Trophoblast cell (in vitro differentiated cells and primary cell): Measurements from ENCODE around the gene TCHHL1.
A peak's percentile ranks its signal among the peaks of the same experiment; 100 is the strongest.

Experiments used
- DNase-seq, 2 donors: peaks; one replicate each; pipeline ENCODE4 v3.0.0-alpha.2; 2016
- H2AFZ ChIP-seq: 2 replicates; pipeline ENCODE4 v1.6.1; 2013; ENCODE audit warnings: low read length, moderate library complexity, mild to moderate bottlenecking; ENCODE audit not compliant: insufficient read depth, poor library complexity
- H2AK5ac ChIP-seq: 2 replicates; pipeline ENCODE4 v1.6.1; 2013; ENCODE audit warnings: mild to moderate bottlenecking, low read length
- H2BK120ac ChIP-seq: 2 replicates; pipeline ENCODE4 v1.6.1; 2013; ENCODE audit warnings: low read length, mild to moderate bottlenecking, moderate library complexity; ENCODE audit not compliant: insufficient read depth, poor library complexity
- H2BK12ac ChIP-seq: 2 replicates; pipeline ENCODE4 v1.6.1; 2013; ENCODE audit warnings: mild to moderate bottlenecking, low read length, moderate library complexity
- H2BK5ac ChIP-seq: 2 replicates; pipeline ENCODE4 v1.6.1; 2013; ENCODE audit warnings: low read length, low read depth, moderate library complexity, mild to moderate bottlenecking; ENCODE audit not compliant: poor library complexity
- H3K14ac ChIP-seq: 2 replicates; pipeline ENCODE4 v1.6.1; 2013; ENCODE audit warnings: mild to moderate bottlenecking, low read length
- H3K18ac ChIP-seq: 2 replicates; pipeline ENCODE4 v1.6.1; 2013; ENCODE audit warnings: mild to moderate bottlenecking, low read length
- H3K23ac ChIP-seq: 2 replicates; pipeline ENCODE4 v1.6.1; 2013; ENCODE audit warnings: low read length
- H3K27ac ChIP-seq: 2 replicates; pipeline ENCODE4 v1.5.1; 2013; ENCODE audit warnings: low read depth, mild to moderate bottlenecking, inconsistent platforms, low read length, moderate library complexity
- H3K27me3 ChIP-seq: 2 replicates; pipeline ENCODE4 v1.6.1; 2013; ENCODE audit warnings: inconsistent platforms, mild to moderate bottlenecking, low read length, moderate library complexity; ENCODE audit not compliant: insufficient read depth
- H3K36me3 ChIP-seq, 2 experiments: 1 replicate in 1 of 2; 2 replicates in 1 of 2; pipeline ENCODE4 v1.6.1; 2013; ENCODE audit warnings: low read length in 2 of 2, mild to moderate bottlenecking in 2 of 2, moderate library complexity in 1 of 2; ENCODE audit not compliant: insufficient read depth in 2 of 2, control insufficient read depth in 1 of 2
- H3K4ac ChIP-seq: 2 replicates; pipeline ENCODE4 v1.6.1; 2013; ENCODE audit warnings: low read depth, mild to moderate bottlenecking, low read length, moderate library complexity
- H3K4me1 ChIP-seq, 2 experiments: 1 replicate in 1 of 2; 2 replicates in 1 of 2; pipeline ENCODE4 v1.6.1; 2013; ENCODE audit warnings: low read length in 2 of 2, mild to moderate bottlenecking in 2 of 2, moderate library complexity in 1 of 2; ENCODE audit not compliant: insufficient read depth in 2 of 2, control insufficient read depth in 1 of 2
- H3K4me2 ChIP-seq: 2 replicates; pipeline ENCODE4 v1.6.1; 2013; ENCODE audit warnings: inconsistent platforms, mild to moderate bottlenecking, low read length, moderate library complexity
- H3K4me3 ChIP-seq: 2 replicates; pipeline ENCODE4 v1.5.1; 2013; ENCODE audit warnings: mild to moderate bottlenecking, low read depth, low read length, inconsistent platforms
- H3K79me1 ChIP-seq: one replicate; pipeline ENCODE4 v1.6.1; 2013; ENCODE audit warnings: low read length
- H3K79me2 ChIP-seq: 2 replicates; pipeline ENCODE4 v1.6.1; 2013; ENCODE audit warnings: low read length, mild to moderate bottlenecking; ENCODE audit not compliant: control insufficient read depth, insufficient read depth, poor library complexity
- H3K9ac ChIP-seq: 2 replicates; pipeline ENCODE4 v1.6.1; 2013; ENCODE audit warnings: mild to moderate bottlenecking, low read length
- H3K9me3 ChIP-seq: 2 replicates; pipeline ENCODE4 v1.6.1; 2013; ENCODE audit warnings: low read depth, mild to moderate bottlenecking, control low read depth, inconsistent platforms, low read length; ENCODE audit not compliant: insufficient read depth
- H4K12ac ChIP-seq: 2 replicates; pipeline ENCODE4 v1.6.1; 2013; ENCODE audit warnings: low read depth, mild to moderate bottlenecking, low read length, moderate library complexity
- H4K8ac ChIP-seq: 2 replicates; pipeline ENCODE4 v1.6.1; 2013; ENCODE audit warnings: low read depth, mild to moderate bottlenecking, low read length, moderate library complexity
- H4K91ac ChIP-seq: one replicate; pipeline ENCODE4 v1.6.1; 2013; ENCODE audit warnings: low read depth, mild to moderate bottlenecking, low read length, moderate library complexity
- WGBS: extraction: QIAGEN DNeasy Blood & Tissue Kit; methylation state at CpG from one replicate; pipeline ENCODE4 v1.1.7; 2013; ENCODE audit warnings: missing lambda C conversion rate; ENCODE audit not compliant: insufficient read length, insufficient coverage; ENCODE audit errors: extremely low coverage; 5-methylcytosine and 5-hydroxymethylcytosine counted together

The TCHHL1 gene

GRCh38 chr1:152053375-152053774 is 35.5 kb downstream of the TCHHL1 start:
- Histone ChIP-seq H4K91ac (no peak overlapping the region), H2BK12ac (no peak overlapping the region), H3K9ac (no peak overlapping the region), H3K23ac (no peak overlapping the region), H2AK5ac (no peak overlapping the region), H3K14ac (no peak overlapping the region), H3K27me3 (no peaks in the 10 kb centered on the region), H4K12ac (no peak overlapping the region), H3K4me2 (no peak overlapping the region), H2BK5ac (no peak overlapping the region), H2BK120ac (no peak overlapping the region), H3K79me1 (peaks cover 5% of the 10 kb centered on the region), H2AFZ (no peak overlapping the region), H3K4me3 (no peak overlapping the region), H4K8ac (no peak overlapping the region), H3K36me3 (no peaks in the 10 kb centered on the region), H3K4ac (no peak overlapping the region), H3K18ac (no peak overlapping the region), H3K27ac (no peak overlapping the region), H3K9me3 (no peaks in the 10 kb centered on the region), H3K4me1 (peaks cover 0 to 9% of the 10 kb centered on the region in 2 experiments), H3K79me2 (no peaks in the 10 kb centered on the region)
- WGBS = no CpG with 5 or more reads among the region's 13 CpGs
- no peak for DNase-seq

DNA sequence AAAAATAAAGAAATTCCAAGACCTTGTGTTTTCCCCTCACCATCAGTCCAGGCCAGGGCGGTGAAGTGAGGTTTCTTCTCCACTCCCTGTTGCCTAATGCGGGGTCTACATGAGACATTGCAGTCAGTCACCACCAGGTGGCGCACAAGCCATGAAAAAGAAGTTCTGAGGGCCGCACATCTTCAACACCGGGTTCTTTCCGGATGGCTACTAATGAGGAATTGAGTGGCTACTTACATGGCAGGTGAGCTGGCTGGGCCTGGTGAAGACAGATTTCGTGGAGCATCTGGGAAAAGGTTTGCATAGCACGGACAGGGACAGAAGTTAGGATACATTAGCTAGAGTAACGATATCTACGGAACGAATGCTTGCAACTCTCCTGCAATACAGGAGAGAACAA is 36.3 kb downstream of the TCHHL1 start:
- no peak overlapping the region for H2AFZ ChIP-seq
- H3K9ac ChIP-seq = no peak overlapping the region
- no peak overlapping the region for H3K14ac ChIP-seq
- H2BK120ac ChIP-seq = no peak overlapping the region
- H3K79me2 ChIP-seq = no peaks in the 10 kb centered on the region
- H2BK12ac ChIP-seq = no peak overlapping the region
- no peak overlapping the region for H2BK5ac ChIP-seq
- H3K4me1 ChIP-seq = peaks cover 0 to 9% of the 10 kb centered on the region in 2 experiments
- H3K9me3 ChIP-seq = no peaks in the 10 kb centered on the region
- H3K18ac ChIP-seq = no peak overlapping the region
- no peak overlapping the region for H4K12ac ChIP-seq
- H3K23ac ChIP-seq = no peak overlapping the region
- no peaks in the 10 kb centered on the region for H3K27me3 ChIP-seq
- H3K4ac ChIP-seq = no peak overlapping the region
- peak; percentile 80 to 95 for DNase-seq
- no peak overlapping the region for H4K91ac ChIP-seq
- WGBS = no CpG with 5 or more reads among the region's 11 CpGs
- H3K4me3 ChIP-seq = no peak overlapping the region
- no peak overlapping the region for H4K8ac ChIP-seq
- H3K79me1 ChIP-seq = peaks cover 9% of the 10 kb centered on the region
- no peaks in the 10 kb centered on the region for H3K36me3 ChIP-seq
- H2AK5ac ChIP-seq = no peak overlapping the region
- H3K4me2 ChIP-seq = no peak overlapping the region
- no peak overlapping the region for H3K27ac ChIP-seq

- H4K8ac ChIP-seq = no peak overlapping the region
- peak overlapping the region; percentile 56 for H2AK5ac ChIP-seq
- H2AFZ ChIP-seq = no peak overlapping the region
- no peaks in the 10 kb centered on the region for H3K79me2 ChIP-seq
- no peak for DNase-seq
- H3K4me2 ChIP-seq = no peak overlapping the region
- H2BK12ac ChIP-seq = peak overlapping the region; percentile 86
- no CpG with 5 or more reads among the region's 6 CpGs for WGBS
- H3K36me3 ChIP-seq = no peaks in the 10 kb centered on the region
- H3K27ac ChIP-seq = no peak overlapping the region
- H4K91ac ChIP-seq = peak overlapping the region; percentile 78
- no peak overlapping the region for H3K23ac ChIP-seq
- H3K18ac ChIP-seq = no peak overlapping the region
- peak overlapping the region; percentile 53 for H2BK120ac ChIP-seq
- H3K4ac ChIP-seq = no peak overlapping the region
- no peak overlapping the region for H4K12ac ChIP-seq
- H3K79me1 ChIP-seq = peaks cover 16% of the 10 kb centered on the region
- H3K27me3 ChIP-seq = no peaks in the 10 kb centered on the region
- H3K4me1 ChIP-seq = peaks cover 9 to 20% of the 10 kb centered on the region in 2 experiments
- no peak overlapping the region for H3K14ac ChIP-seq
- H3K9ac ChIP-seq = no peak overlapping the region
- no peak overlapping the region for H2BK5ac ChIP-seq
- no peaks in the 10 kb centered on the region for H3K9me3 ChIP-seq
- H3K4me3 ChIP-seq = no peak overlapping the region
Observed at GRCh38 chr1:152050886-152051675, 37.8 kb downstream of the TCHHL1 start.

DNA sequence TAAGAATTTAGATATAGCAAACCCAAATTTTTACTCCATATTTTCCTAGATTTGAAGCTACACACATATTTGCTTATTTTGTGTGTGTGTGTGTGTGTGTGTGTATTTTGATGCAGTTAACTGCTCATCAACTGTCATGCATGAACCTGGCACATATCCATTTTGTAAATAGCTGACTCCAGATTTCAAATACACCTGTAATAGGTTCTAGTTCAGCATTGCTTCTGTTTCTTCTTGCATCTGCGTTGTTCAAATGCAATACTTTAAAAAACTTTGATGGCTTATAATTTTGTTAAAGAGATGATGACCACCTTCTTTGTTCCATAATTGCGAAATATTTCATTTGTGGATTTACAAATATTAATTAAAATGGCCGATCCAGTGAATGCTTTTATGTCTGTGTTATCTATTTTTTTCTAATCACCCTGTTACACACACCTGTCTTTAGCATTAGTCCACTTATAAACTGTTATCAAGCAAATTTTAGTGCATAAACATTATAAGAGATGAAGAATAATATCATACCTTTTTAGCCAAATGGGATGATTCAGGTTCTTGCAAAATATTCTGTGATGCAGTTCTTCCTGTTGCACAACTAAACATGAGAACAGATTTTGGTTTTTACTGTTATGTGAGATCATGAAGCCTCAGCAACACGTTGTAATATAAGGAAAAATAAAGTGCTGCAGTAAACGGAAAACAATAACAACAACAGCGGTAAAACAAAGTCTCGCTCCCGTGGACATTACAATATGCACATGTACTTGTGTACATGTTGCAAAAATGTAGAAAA is 39.4 kb downstream of the TCHHL1 start:
- H3K9ac ChIP-seq = no peak overlapping the region
- H3K23ac ChIP-seq = no peak overlapping the region
- no peaks in the 10 kb centered on the region for H3K79me2 ChIP-seq
- no peaks in the 10 kb centered on the region for H3K36me3 ChIP-seq
- no peak overlapping the region for H2BK120ac ChIP-seq
- H3K14ac ChIP-seq = no peak overlapping the region
- no peak overlapping the region for H4K8ac ChIP-seq
- H3K79me1 ChIP-seq = peaks cover 16% of the 10 kb centered on the region
- H2AK5ac ChIP-seq = no peak overlapping the region
- no peak overlapping the region for H3K4ac ChIP-seq
- H2AFZ ChIP-seq = no peak overlapping the region
- peaks cover 9 to 21% of the 10 kb centered on the region in 2 experiments for H3K4me1 ChIP-seq
- H3K4me3 ChIP-seq = no peak overlapping the region
- no peak overlapping the region for H4K91ac ChIP-seq
- H2BK5ac ChIP-seq = no peak overlapping the region
- DNase-seq = peak in 1 of 2 donors; percentile 87
- H3K9me3 ChIP-seq = no peaks in the 10 kb centered on the region
- no peak overlapping the region for H4K12ac ChIP-seq
- no peak overlapping the region for H3K4me2 ChIP-seq
- no peak overlapping the region for H3K18ac ChIP-seq
- no CpG with 5 or more reads among the region's 8 CpGs for WGBS
- H3K27ac ChIP-seq = no peak overlapping the region
- H2BK12ac ChIP-seq = no peak overlapping the region
- H3K27me3 ChIP-seq = no peaks in the 10 kb centered on the region
